PFSK-1 (cell line): ENCODE data around the gene TK2.

Experiments
- POLR2AphosphoS5 ChIP-seq: IDR thresholded peaks from 2 replicates; pipeline ENCODE4 v1.6.1; 2012; ENCODE audit warnings: low read depth, mild to moderate bottlenecking, control low read depth, low read length, moderate library complexity
- TAF1 ChIP-seq: IDR thresholded peaks from 2 replicates; pipeline ENCODE4 v1.6.1; 2012; ENCODE audit warnings: low read length, control low read depth, borderline replicate concordance; ENCODE audit not compliant: insufficient read depth

DNA sequence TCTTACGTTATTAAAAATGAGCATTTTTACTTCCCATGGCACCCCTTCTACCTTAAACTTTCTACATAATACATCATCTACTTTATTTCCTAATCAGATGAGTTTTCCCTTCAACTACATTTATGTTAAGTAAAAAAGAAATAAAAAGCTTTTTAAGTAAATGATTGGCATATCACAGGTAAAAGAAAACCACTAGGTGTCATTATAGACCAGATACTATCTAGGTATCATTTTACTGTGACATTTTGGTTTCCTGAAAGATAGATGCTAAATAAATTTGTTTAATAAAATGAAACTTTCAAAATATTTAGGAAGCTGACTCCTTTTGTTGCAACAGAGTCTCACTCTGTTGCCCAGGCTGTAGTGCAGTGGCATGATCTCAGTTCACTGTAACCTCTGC lies 12.5 kb upstream of the TK2 start:
- no peak for TF ChIP-seq POLR2AphosphoS5
- no peak for TF ChIP-seq TAF1
